Measurements from ENCODE around the gene RGS6. TPM values are rescaled to one million over a fixed set of nuclear protein-coding genes. Genes with fewer than 3 reads are reported as not detected.

RGS6 gene
- total and polyA plus RNA-seq, 8 donors, result 0.06 to 0.47 (median 0.20) TPM; not detected in 1

DNA sequence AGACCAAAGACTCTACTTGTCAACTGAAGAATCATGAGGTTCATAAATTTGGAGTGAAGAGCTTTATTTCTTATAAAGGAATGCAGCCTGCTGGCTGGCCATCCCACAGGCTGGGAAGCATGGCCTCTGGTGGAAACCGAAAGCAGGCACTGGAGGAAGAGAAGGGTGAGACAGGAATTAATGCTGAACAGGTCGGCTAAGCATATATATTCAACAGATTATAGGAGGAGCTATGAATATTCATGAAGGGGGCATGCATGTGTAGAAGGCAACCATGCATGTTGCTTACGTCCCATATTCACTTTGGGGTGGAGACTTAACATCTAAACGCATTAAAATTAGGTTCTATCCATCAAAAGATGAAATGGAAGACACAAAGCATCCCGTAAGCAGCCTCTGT is 20.6 kb upstream of the RGS6 start:
- H3K9me3 ChIP-seq, result no peaks in the 10 kb centered on the region
- peaks cover 0 to 2% (median 0%) of the 10 kb centered on the region in 4 donors for H3K27me3 ChIP-seq
- no peak for DNase-seq
- H3K27ac ChIP-seq, result no peak overlapping the region
- no peak for FAIRE-seq
- H3K4me1 ChIP-seq, result no peaks in the 10 kb centered on the region
- H3K4me3 ChIP-seq, result no peak overlapping the region
- intact Hi-C loops (cut with DNase I), result no loop called here
- TF ChIP-seq CTCF (IDR thresholded peaks at IDR 0.05), result no peak
- WGBS, 2 donors, result 58 to 73% methylated on average over 5 of the region's 5 CpGs
- no peak for ATAC-seq
- no peaks in the 10 kb centered on the region for H3K36me3 ChIP-seq

GRCh38 chr14:71913342-71913741 is 18.9 kb upstream of the RGS6 start:
- Histone ChIP-seq H3K27ac (no peak overlapping the region), H3K4me1 (no peaks in the 10 kb centered on the region), H3K4me3 (no peak overlapping the region), H3K36me3 (no peaks in the 10 kb centered on the region), H3K27me3 (peaks cover 0 to 2% (median 0%) of the 10 kb centered on the region in 4 donors), H3K9me3 (no peaks in the 10 kb centered on the region)
- DNase-seq (no peak), FAIRE-seq (no peak), ATAC-seq (no peak)
- WGBS, 2 donors, result 62 to 73% methylated on average over 5 of the region's 5 CpGs
- intact Hi-C loops (cut with DNase I), result no loop called here
- TF ChIP-seq CTCF (IDR thresholded peaks at IDR 0.05), result no peak

GRCh38 chr14:71918955-71919354 is 13.3 kb upstream of the RGS6 start:
- WGBS, 2 donors, result 11 to 17% methylated on average over 3 of the region's 3 CpGs
- TF ChIP-seq CTCF (IDR thresholded peaks at IDR 0.05), result no peak
- no peak for FAIRE-seq

DNA sequence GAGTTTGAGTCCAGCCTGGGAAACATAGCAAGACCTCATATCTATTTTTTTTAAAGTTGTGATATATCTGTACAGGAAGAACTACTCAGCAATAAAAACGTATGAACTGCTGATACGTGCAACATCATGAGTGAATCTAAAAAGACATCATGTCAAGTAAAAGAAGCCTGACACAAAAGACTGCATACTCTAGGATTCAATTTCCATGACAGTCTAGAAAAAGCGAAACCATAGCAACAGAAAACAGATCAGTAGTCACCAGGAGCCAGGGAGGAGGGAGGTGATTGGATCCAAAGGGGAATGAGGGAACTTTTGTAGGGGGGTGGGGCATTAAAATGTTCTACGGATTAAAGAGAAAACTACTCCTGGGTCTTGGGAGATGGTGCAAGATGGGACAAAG is 8.7 kb upstream of the RGS6 start:
- intact Hi-C loops (cut with DNase I), result no loop called here
- H3K4me1 ChIP-seq, result no peaks in the 10 kb centered on the region
- TF ChIP-seq CTCF (IDR thresholded peaks at IDR 0.05), result no peak
- WGBS, 2 donors, result 56 to 65% methylated on average over 4 of the region's 4 CpGs
- ATAC-seq, result no peak
- no peak overlapping the region for H3K4me3 ChIP-seq
- no peak for DNase-seq
- no peaks in the 10 kb centered on the region for H3K9me3 ChIP-seq
- no peaks in the 10 kb centered on the region for H3K27me3 ChIP-seq
- no peak overlapping the region for H3K27ac ChIP-seq
- no peaks in the 10 kb centered on the region for H3K36me3 ChIP-seq
- no peak for FAIRE-seq

More at GRCh38 chr14:71918955-71919354, 13.3 kb upstream of the RGS6 start:
- no peak for ATAC-seq
- no peaks in the 10 kb centered on the region for H3K9me3 ChIP-seq
- H3K4me1 ChIP-seq, result no peaks in the 10 kb centered on the region
- no peak overlapping the region for H3K27ac ChIP-seq
- DNase-seq, result no peak
- H3K4me3 ChIP-seq, result no peak overlapping the region
- H3K27me3 ChIP-seq, result peaks cover 0 to 2% (median 0%) of the 10 kb centered on the region in 4 donors
- intact Hi-C loops (cut with DNase I), result no loop called here
- no peaks in the 10 kb centered on the region for H3K36me3 ChIP-seq

DNA sequence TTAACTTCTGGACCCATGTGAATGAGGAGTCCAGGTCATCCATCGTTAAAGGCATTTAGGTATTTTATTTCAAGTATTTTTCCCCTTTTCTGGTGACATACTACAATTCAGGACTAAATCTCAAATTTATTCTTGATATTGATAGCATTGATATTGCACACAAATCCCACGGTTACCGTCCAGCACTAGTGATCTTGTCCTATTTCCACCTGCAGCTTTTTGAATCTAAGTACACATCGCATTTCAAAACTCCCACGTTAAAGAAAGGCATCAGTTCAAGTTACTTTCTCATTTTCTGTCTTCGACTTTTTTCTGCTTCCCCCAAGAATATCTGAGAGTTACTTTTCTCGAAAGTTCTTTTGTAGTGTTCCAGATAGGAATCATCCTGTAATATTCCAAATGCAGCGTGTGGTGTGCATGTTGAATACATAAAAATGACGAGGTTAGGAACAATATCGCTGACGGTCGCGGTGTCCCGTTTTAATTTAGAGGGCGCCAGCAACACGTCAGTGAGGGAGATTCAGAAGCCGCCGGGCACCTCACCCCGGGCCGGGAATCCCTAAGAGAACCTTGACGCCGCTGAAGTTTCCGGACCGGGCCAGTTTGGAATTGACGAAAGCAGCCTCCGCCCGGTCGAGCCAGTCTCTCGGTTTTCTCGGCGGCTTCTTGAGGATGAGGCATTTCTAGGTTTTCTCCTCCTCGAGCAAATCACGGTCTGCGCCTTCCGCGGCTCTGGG is 569 bp upstream of the RGS6 start:
- no peak for TF ChIP-seq CTCF (IDR thresholded peaks at IDR 0.05)
- Histone ChIP-seq H3K36me3 (no peaks in the 10 kb centered on the region), H3K9me3 (no peaks in the 10 kb centered on the region), H3K4me1 (peaks cover 0 to 7% (median 4%) of the 10 kb centered on the region in 3 donors), H3K4me3 (peak overlapping the region in 2 of 4 donors; percentile 22 to 41), H3K27me3 (peaks cover 0 to 18% (median 8%) of the 10 kb centered on the region in 4 donors), H3K27ac (no peak overlapping the region)
- FAIRE-seq (no peak), DNase-seq (peak in 1 of 6 donors; percentile 36), ATAC-seq (peak in 2 of 4 donors; percentile 21 to 41)
- intact Hi-C loops (cut with DNase I), result no loop called here
- 7 to 11% methylated on average over 34 to 36 of the region's 36 CpGs for WGBS, 2 donors

Data from pancreas (tissue), 10 donors.